Adipocyte (in vitro differentiated cells): ENCODE measurements around the gene ALS2CL.
A peak's percentile ranks its signal among the peaks of the same experiment; 100 is the strongest.

Experiments used
- DNase-seq: peaks from one replicate; pipeline ENCODE4 v3.0.0-alpha.2; 2015; ENCODE audit warnings: low read depth
- H3K27me3 ChIP-seq: replicated peaks from 2 replicates; pipeline ENCODE4 v1.7.0; 2013; ENCODE audit warnings: mild to moderate bottlenecking, low read length, moderate library complexity; ENCODE audit not compliant: control insufficient read depth, insufficient read depth
- H3K36me3 ChIP-seq: 2 replicates; pipeline ENCODE4 v1.7.0; 2013; ENCODE audit warnings: low read length, mild to moderate bottlenecking, moderate library complexity; ENCODE audit not compliant: control insufficient read depth, insufficient read depth, severe bottlenecking
- H3K4me1 ChIP-seq: 2 replicates; pipeline ENCODE4 v1.7.0; 2013; ENCODE audit warnings: mild to moderate bottlenecking, low read length, moderate library complexity; ENCODE audit not compliant: control insufficient read depth, insufficient read depth
- H3K4me3 ChIP-seq: 2 replicates; pipeline ENCODE4 v1.7.0; 2013; ENCODE audit warnings: mild to moderate bottlenecking, low read length, moderate library complexity
- H3K9ac ChIP-seq: 2 replicates; pipeline ENCODE4 v1.7.0; 2013; ENCODE audit warnings: mild to moderate bottlenecking, low read length, moderate library complexity
- H3K9me3 ChIP-seq: 2 replicates; pipeline ENCODE4 v1.7.0; 2013; ENCODE audit warnings: mild to moderate bottlenecking, low read length, moderate library complexity; ENCODE audit not compliant: control insufficient read depth

The ALS2CL gene

DNA sequence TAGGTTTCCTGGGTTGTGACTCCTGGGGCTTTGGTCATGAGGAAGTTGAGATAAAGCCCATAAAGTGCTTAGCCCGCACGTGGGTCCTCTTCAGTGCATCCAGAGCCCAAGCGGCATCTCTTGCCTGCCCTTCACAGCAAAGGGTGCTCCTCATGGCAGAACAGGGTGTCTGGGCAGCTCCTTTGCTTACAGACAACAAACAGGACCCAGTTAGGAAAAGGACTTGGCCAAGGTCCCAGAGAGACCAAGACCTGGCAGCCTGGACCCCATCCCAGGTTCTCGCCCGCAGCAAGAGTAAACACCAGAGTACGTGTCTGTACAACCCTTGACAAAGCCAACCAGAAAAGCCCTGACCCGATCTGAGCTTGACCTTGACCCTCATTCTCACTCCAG lies 27.0 kb downstream of the ALS2CL start:
- no peaks in the 10 kb centered on the region for H3K36me3 ChIP-seq
- H3K27me3 ChIP-seq = peaks cover 8% of the 10 kb centered on the region
- H3K4me1 ChIP-seq = peaks cover 21% of the 10 kb centered on the region
- no peak for DNase-seq
- H3K9ac ChIP-seq = no peak overlapping the region
- H3K9me3 ChIP-seq = no peaks in the 10 kb centered on the region
- no peak overlapping the region for H3K4me3 ChIP-seq

DNA sequence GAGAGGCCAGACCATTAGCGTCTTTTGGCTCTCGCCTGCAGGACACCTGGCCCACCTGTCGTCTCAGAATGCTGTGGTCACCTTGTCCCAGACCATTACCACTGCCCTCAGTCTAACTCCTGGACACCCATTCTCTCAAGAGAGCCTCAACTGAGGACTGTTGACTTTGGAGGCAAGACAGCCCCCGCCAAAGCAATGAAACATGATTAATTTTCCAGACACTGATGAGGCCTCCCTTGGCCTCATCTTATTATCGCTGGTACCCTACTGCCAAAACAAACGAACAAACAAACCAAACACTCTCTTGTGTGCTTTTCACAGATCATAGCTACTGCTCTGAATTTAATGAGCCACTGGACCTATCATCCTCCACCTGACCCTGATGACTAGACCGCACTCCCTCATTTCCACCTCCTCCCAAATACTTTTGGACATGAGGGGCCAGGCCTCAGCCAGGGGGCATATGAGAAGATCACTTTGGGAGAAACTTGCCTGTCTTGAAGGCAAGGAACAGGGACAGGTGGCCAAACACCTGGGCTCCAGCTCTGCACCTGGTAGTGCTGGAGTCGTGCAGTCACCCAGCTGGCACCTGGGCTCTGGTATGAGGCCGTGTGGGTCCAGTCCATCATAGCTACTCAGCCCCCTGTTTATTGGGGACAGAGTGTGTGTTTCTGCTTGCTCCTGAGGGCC lies 27.6 kb downstream of the ALS2CL start:
- H3K27me3 ChIP-seq = peaks cover 11% of the 10 kb centered on the region
- H3K9ac ChIP-seq = no peak overlapping the region
- H3K4me3 ChIP-seq = no peak overlapping the region
- H3K9me3 ChIP-seq = no peaks in the 10 kb centered on the region
- H3K36me3 ChIP-seq = no peaks in the 10 kb centered on the region
- DNase-seq = no peak
- peaks cover 26% of the 10 kb centered on the region for H3K4me1 ChIP-seq

GRCh38 chr3:46664971-46665762 lies 28.3 kb downstream of the ALS2CL start:
- Histone ChIP-seq H3K4me1 (peaks cover 34% of the 10 kb centered on the region), H3K27me3 (peaks cover 14% of the 10 kb centered on the region), H3K4me3 (no peak overlapping the region), H3K36me3 (no peaks in the 10 kb centered on the region), H3K9ac (no peak overlapping the region), H3K9me3 (no peaks in the 10 kb centered on the region)
- no peak for DNase-seq

DNA sequence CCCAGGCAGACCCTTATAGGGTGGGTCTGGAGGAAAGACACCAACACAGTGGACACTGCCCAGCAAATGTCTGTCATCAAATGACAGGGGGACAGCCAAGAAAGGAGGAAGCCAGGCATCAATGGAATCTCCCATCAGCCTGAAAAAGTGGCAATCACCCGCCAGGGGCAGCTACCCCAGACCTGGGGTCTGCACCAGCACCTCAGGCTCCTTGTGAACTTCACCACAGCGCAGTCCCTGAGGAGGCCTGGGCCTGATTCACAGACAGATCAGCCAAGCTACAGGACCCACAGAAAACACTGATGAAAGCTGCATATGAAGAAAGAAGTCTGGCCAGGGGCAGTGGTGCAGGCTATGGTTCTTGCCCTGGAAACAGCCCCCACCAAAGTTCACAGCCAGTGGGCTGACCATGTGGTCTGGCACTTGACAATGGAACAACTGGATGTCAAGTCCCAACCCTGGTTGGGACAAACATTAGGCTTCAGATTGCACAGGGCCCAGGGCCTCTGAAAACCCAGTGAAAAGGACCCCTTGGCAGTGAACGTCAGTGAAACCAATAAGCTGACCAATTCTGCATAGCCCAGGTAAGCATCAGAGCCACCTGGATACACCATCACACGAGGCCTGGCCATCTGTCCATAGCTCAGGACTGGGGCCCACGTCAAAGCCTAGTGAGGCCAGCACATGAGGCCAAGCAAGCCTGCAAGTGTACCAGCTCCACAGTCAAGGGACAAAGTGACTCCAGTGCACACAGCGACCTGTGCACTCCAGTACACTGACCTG lies 29.1 kb downstream of the ALS2CL start:
- Histone ChIP-seq H3K27me3 (peaks cover 15% of the 10 kb centered on the region), H3K4me1 (peaks cover 40% of the 10 kb centered on the region), H3K9ac (no peak overlapping the region), H3K4me3 (no peak overlapping the region), H3K9me3 (no peaks in the 10 kb centered on the region), H3K36me3 (no peaks in the 10 kb centered on the region)
- DNase-seq = no peak

GRCh38 chr3:46663591-46664135 lies 29.8 kb downstream of the ALS2CL start:
- Histone ChIP-seq H3K9ac (no peak overlapping the region), H3K27me3 (peaks cover 15% of the 10 kb centered on the region), H3K4me1 (peaks cover 42% of the 10 kb centered on the region), H3K4me3 (no peak overlapping the region), H3K36me3 (no peaks in the 10 kb centered on the region), H3K9me3 (no peaks in the 10 kb centered on the region)
- DNase-seq = no peak

DNA sequence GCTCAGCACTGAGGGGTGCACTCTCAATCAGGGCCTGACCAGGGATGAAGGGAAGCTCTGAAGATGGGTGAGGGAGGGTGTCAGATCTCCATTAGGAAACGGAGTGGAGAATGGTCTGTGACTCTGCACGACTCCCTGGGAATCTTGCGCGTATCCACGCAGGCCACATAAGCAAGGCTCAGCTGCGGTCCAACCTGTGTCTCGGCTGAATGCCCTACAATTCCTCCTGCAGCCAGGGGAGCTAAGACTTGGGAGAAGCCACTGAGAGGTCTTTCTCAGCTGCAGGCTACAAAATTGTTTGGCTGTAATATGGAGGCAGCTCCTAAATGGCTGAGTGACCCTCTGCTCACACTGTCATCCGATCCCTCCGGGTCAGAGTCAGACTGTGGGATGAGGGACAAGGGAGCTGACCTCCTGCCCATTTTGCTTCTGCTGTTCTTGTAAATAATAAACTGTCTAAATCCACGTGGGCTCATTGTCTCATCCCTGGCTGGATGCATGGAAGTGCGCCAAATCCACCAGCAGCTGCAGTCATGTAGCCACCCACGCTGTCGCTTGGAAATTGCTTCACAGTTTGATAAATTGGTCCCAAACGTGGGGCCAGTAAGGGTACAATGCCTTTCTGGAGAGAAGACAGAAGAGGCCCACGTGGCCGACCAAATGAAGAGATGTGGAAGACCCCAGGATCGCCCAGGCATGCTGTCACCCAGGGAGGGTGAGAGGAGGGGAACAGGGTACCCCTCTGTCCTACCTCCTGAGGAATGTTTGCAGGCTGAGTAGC lies 30.5 kb downstream of the ALS2CL start:
- Histone ChIP-seq H3K4me1 (peaks cover 42% of the 10 kb centered on the region), H3K9me3 (no peaks in the 10 kb centered on the region), H3K36me3 (no peaks in the 10 kb centered on the region), H3K27me3 (peaks cover 15% of the 10 kb centered on the region), H3K4me3 (no peak overlapping the region), H3K9ac (peak overlapping the region; percentile 8)
- peak; percentile 63 for DNase-seq

GRCh38 chr3:46661776-46662766 lies 31.4 kb downstream of the ALS2CL start:
- H3K36me3 ChIP-seq = no peaks in the 10 kb centered on the region
- peak overlapping the region; percentile 8 for H3K9ac ChIP-seq
- H3K4me1 ChIP-seq = peaks cover 42% of the 10 kb centered on the region
- H3K27me3 ChIP-seq = peaks cover 15% of the 10 kb centered on the region
- DNase-seq = no peak
- no peaks in the 10 kb centered on the region for H3K9me3 ChIP-seq
- H3K4me3 ChIP-seq = no peak overlapping the region

GRCh38 chr3:46660543-46661523 lies 32.6 kb downstream of the ALS2CL start:
- no peaks in the 10 kb centered on the region for H3K36me3 ChIP-seq
- H3K9me3 ChIP-seq = no peaks in the 10 kb centered on the region
- H3K27me3 ChIP-seq = peaks cover 15% of the 10 kb centered on the region
- no peak for DNase-seq
- no peak overlapping the region for H3K9ac ChIP-seq
- peaks cover 42% of the 10 kb centered on the region for H3K4me1 ChIP-seq
- H3K4me3 ChIP-seq = no peak overlapping the region

- no peak overlapping the region for H3K9ac ChIP-seq
- H3K9me3 ChIP-seq = no peaks in the 10 kb centered on the region
- no peaks in the 10 kb centered on the region for H3K36me3 ChIP-seq
- peaks cover 45% of the 10 kb centered on the region for H3K4me1 ChIP-seq
- DNase-seq = peak; percentile 9
- no peak overlapping the region for H3K4me3 ChIP-seq
- H3K27me3 ChIP-seq = peaks cover 15% of the 10 kb centered on the region
Observed at GRCh38 chr3:46660003-46660402, 33.5 kb downstream of the ALS2CL start.
